Activated CD4-positive, alpha-beta memory T cell treated with anti-CD3 and anti-CD28 coated beads for 36 hours (primary cell): ENCODE measurements around the gene ANLN. TPM values are rescaled to one million over a fixed set of nuclear protein-coding genes. Genes with fewer than 3 reads are reported as not detected.

Experiments
- CTCF ChIA-PET: fragments of 350-600 bp; sonication (Branson Sonifier 250); formaldehyde crosslinking; loops from one replicate; lab custom pipeline; 2021; ENCODE audit warnings: antibody characterized with exemption, inconsistent platforms; lab: Charles Lee
- POLR2A ChIA-PET: fragments of 350-600 bp; sonication (Branson Sonifier 250); formaldehyde crosslinking; loops from one replicate; lab custom pipeline; 2021; ENCODE audit warnings: antibody characterized with exemption; lab: Charles Lee
- DNase-seq: peaks from one replicate; pipeline ENCODE4 v3.0.0-alpha.2; 2020
- H3K27ac Mint-ChIP-seq: one replicate; pipeline ENCODE4 v1.8.0; 2021; ENCODE audit warnings: mixed read lengths
- H3K27me3 Mint-ChIP-seq: one replicate; pipeline ENCODE4 v1.8.0; 2021; ENCODE audit warnings: mixed read lengths
- H3K36me3 Mint-ChIP-seq: one replicate; pipeline ENCODE4 v1.8.0; 2021; ENCODE audit warnings: mixed read lengths
- H3K4me1 Mint-ChIP-seq: one replicate; pipeline ENCODE4 v1.8.0; 2021; ENCODE audit warnings: low read depth, mixed read lengths
- H3K4me3 Mint-ChIP-seq: one replicate; pipeline ENCODE4 v1.8.0; 2021; ENCODE audit warnings: mild to moderate bottlenecking, mixed read lengths
- H3K9me3 Mint-ChIP-seq: one replicate; pipeline ENCODE4 v1.8.0; 2021; ENCODE audit warnings: mixed read lengths
- intact Hi-C: fragments of 100-400 bp; cut with micrococcal nuclease; formaldehyde crosslinking; loops from one replicate; pipeline ENCODE4 v1.15.1; 2023
- total RNA-seq, 2 experiments: library from RNA; stranded (reverse); gene quantifications; one replicate each; pipeline ENCODE4 v1.2.3, GENCODE V29; 2021

ANLN gene
- total RNA-seq, 2 experiments from 2014 or later = 46.6 to 54.7 TPM

GRCh38 chr7:36420307-36420706 is 30.6 kb downstream of the ANLN start:
- H3K9me3 Mint-ChIP-seq = no peaks in the 10 kb centered on the region
- no peaks in the 10 kb centered on the region for H3K27me3 Mint-ChIP-seq
- CTCF ChIA-PET = interaction anchor here (2.2 kb wide), 1 partner anchor 21 kb away, joined by 9 read pairs; no protein-coding TSS in a partner anchor
- no peak for DNase-seq
- no peak overlapping the region for H3K4me3 Mint-ChIP-seq
- intact Hi-C loops = no loop called here
- peaks cover 36% of the 10 kb centered on the region for H3K36me3 Mint-ChIP-seq
- POLR2A ChIA-PET = interaction anchor here (0.7 kb wide), 1 partner anchor 574 kb away, joined by 3 read pairs; no protein-coding TSS in a partner anchor
- no peaks in the 10 kb centered on the region for H3K4me1 Mint-ChIP-seq
- H3K27ac Mint-ChIP-seq = no peak overlapping the region

DNA sequence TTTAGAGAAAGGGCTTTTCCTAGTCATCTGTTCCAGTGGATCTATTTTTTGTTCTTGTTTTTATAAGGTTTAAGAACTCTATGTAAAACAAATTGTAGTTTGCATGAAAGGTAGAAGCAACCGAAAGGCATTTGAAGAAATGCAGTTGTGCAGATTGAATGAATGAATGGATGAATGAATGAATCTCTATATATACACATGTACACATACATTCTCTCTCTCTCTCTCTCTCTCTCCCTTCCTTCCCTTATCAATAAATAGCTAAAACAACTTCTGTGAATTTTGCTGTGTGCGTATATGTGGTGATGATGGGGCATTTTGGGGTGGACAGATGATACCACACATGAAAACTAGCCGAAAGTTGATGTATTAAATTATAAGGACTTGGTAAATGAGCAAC is 32.4 kb downstream of the ANLN start:
- ChIA-PET CTCF (no interaction called here), POLR2A (no interaction called here)
- DNase-seq = no peak
- intact Hi-C loops = no loop called here
- Mint-ChIP-seq H3K27me3 (no peaks in the 10 kb centered on the region), H3K4me1 (no peaks in the 10 kb centered on the region), H3K36me3 (peaks cover 36% of the 10 kb centered on the region), H3K4me3 (no peak overlapping the region), H3K9me3 (no peaks in the 10 kb centered on the region), H3K27ac (no peak overlapping the region)

- Mint-ChIP-seq H3K4me1 (no peaks in the 10 kb centered on the region), H3K4me3 (no peak overlapping the region), H3K9me3 (no peaks in the 10 kb centered on the region), H3K36me3 (peaks cover 38% of the 10 kb centered on the region), H3K27ac (no peak overlapping the region), H3K27me3 (no peaks in the 10 kb centered on the region)
- intact Hi-C loops = no loop called here
- CTCF ChIA-PET = no interaction called here
- POLR2A ChIA-PET = no interaction called here
- DNase-seq = no peak
Observed at GRCh38 chr7:36423633-36424032, 34.0 kb downstream of the ANLN start.

DNA sequence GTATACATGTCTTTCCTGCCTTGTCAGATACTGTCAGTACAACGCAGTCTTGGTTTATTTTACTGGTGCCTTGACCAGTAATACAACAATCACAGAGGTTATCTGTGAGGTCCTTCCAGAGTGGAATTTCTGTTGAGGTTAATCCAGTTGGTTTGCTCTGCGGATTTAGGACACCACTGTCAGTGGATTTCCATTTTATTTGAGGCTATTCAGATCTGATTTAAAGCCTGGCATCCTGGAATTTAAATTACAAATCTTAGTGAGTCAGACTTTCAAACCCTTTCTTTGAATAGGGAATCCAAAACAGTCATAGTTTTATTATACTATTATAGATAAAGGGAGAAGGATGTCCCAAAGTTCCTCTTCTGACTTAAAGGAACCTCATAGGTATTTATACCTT is 40.5 kb downstream of the ANLN start:
- CTCF ChIA-PET = no interaction called here
- H3K27me3 Mint-ChIP-seq = no peaks in the 10 kb centered on the region
- DNase-seq = no peak
- POLR2A ChIA-PET = no interaction called here
- peaks cover 44% of the 10 kb centered on the region for H3K36me3 Mint-ChIP-seq
- H3K4me3 Mint-ChIP-seq = no peak overlapping the region
- intact Hi-C loops = no loop called here
- no peaks in the 10 kb centered on the region for H3K4me1 Mint-ChIP-seq
- H3K27ac Mint-ChIP-seq = no peak overlapping the region
- H3K9me3 Mint-ChIP-seq = peaks cover 7% of the 10 kb centered on the region

DNA sequence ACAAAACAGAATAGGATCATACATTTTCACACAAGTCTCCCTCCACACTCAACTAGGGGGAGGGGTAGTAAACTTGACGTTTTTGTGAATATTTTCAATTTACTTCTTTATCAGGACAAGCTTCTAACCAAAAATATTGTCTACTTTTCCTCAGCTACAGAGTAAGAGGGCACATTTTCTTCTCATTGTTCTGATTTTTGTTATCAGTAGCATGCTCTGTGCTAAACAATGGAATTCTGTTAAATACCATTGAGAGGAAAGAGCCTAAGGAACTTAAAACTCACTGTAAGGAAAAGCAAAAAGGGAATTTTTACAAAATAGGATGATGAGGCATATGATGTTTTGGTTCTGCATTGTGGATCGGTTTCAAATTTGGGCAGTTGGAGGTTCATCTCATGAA is 41.2 kb downstream of the ANLN start:
- Mint-ChIP-seq H3K27ac (no peak overlapping the region), H3K9me3 (peaks cover 7% of the 10 kb centered on the region), H3K4me3 (no peak overlapping the region), H3K36me3 (peaks cover 46% of the 10 kb centered on the region), H3K4me1 (no peaks in the 10 kb centered on the region), H3K27me3 (no peaks in the 10 kb centered on the region)
- no peak for DNase-seq
- CTCF ChIA-PET = no interaction called here
- intact Hi-C loops = no loop called here
- POLR2A ChIA-PET = no interaction called here

DNA sequence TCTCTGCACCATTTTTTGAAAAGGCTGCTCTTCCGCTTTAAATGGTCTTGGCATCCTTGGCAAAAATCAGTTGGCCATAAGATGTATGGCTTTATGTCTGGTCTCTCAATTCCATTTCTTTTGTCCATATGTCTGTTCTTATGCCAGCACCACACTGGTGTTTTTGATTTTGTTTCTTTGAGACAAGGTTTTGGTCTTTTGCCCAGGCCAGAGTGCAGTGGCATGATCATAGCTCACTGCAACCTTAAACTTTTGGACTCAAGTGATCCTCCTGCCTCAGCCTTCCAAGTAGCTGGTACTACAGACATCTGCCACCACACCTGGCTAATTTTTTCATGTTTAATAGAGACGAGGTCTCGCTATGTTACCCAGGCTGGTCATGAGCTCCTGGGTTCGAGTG is 48.5 kb downstream of the ANLN start:
- intact Hi-C loops = no loop called here
- H3K27ac Mint-ChIP-seq = no peak overlapping the region
- POLR2A ChIA-PET = no interaction called here
- H3K4me3 Mint-ChIP-seq = no peak overlapping the region
- DNase-seq = no peak
- no peaks in the 10 kb centered on the region for H3K27me3 Mint-ChIP-seq
- CTCF ChIA-PET = no interaction called here
- H3K9me3 Mint-ChIP-seq = no peaks in the 10 kb centered on the region
- peaks cover 15% of the 10 kb centered on the region for H3K36me3 Mint-ChIP-seq
- H3K4me1 Mint-ChIP-seq = no peaks in the 10 kb centered on the region

DNA sequence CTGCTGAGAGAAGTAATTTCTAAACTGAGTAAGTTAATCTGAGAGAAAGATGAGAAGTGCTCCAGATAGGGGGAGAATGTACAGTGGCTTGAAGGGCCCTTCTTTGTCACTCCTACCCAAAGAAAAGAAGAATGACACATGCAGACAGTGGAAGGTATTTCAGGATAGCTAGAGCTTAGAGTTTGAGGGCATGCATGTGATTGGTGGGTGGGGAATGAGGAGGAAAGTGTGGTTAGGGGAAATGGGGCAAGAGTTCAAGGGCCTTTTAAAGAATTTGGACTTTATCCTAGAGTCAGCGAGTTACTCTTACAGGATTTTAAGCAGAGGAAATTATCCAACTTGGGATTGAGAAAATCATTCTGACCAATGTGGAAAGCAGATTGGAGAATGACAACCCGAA is 50.0 kb downstream of the ANLN start:
- intact Hi-C loops = no loop called here

DNA sequence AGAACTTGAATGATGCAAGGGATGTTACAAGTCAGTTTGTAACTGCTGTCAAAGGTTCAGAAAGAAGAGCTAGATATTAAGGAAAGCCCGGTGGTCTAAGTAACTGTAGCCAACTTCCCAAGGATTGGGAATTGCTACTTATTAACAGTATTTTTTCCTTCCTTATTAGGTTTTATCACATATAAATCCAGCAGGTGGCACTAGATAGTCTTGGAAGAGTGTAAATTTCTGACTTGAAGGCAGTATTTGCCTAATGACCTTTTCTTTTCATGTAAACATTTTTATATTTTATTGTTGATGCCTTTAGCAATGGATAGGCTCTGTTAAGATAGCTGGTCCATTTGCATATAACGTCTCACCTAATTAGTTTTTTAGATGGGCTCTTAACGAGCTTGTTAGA is 51.2 kb downstream of the ANLN start:
- H3K9me3 Mint-ChIP-seq = no peaks in the 10 kb centered on the region
- ChIA-PET CTCF (interaction anchor here (0.7 to 3.0 kb wide), 16 partner anchors 9 to 760 kb away, joined by 3 to 30 read pairs (median 4); no protein-coding TSS in a partner anchor), POLR2A (no interaction called here)
- H3K4me1 Mint-ChIP-seq = no peaks in the 10 kb centered on the region
- no peaks in the 10 kb centered on the region for H3K27me3 Mint-ChIP-seq
- H3K36me3 Mint-ChIP-seq = peaks cover 2% of the 10 kb centered on the region
- intact Hi-C loops = no loop called here
- no peak overlapping the region for H3K4me3 Mint-ChIP-seq
- DNase-seq = no peak
- no peak overlapping the region for H3K27ac Mint-ChIP-seq

More for the DNA sequence above, 50.0 kb downstream of the ANLN start:
- Mint-ChIP-seq H3K9me3 (no peaks in the 10 kb centered on the region), H3K4me3 (no peak overlapping the region), H3K27ac (no peak overlapping the region), H3K27me3 (no peaks in the 10 kb centered on the region), H3K4me1 (no peaks in the 10 kb centered on the region), H3K36me3 (peaks cover 4% of the 10 kb centered on the region)
- no peak for DNase-seq
- ChIA-PET CTCF (interaction anchor here (1.3 to 3.0 kb wide), 2 partner anchors 100 to 742 kb away, joined by 3 to 15 read pairs; no protein-coding TSS in a partner anchor), POLR2A (no interaction called here)

GRCh38 chr7:36441344-36442022 is 51.8 kb downstream of the ANLN start:
- H3K4me1 Mint-ChIP-seq = no peaks in the 10 kb centered on the region
- H3K9me3 Mint-ChIP-seq = no peaks in the 10 kb centered on the region
- H3K4me3 Mint-ChIP-seq = no peak overlapping the region
- H3K36me3 Mint-ChIP-seq = no peaks in the 10 kb centered on the region
- CTCF ChIA-PET = interaction anchor here (0.6 to 3.0 kb wide), 16 partner anchors 8 to 760 kb away, joined by 3 to 30 read pairs (median 4); no protein-coding TSS in a partner anchor
- intact Hi-C loops = no loop called here
- no peak for DNase-seq
- POLR2A ChIA-PET = no interaction called here
- H3K27me3 Mint-ChIP-seq = no peaks in the 10 kb centered on the region
- H3K27ac Mint-ChIP-seq = no peak overlapping the region

- peaks cover 28% of the 10 kb centered on the region for H3K36me3 Mint-ChIP-seq
- no peaks in the 10 kb centered on the region for H3K4me1 Mint-ChIP-seq
- H3K27ac Mint-ChIP-seq = no peak overlapping the region
- CTCF ChIA-PET = interaction anchor here (2.4 kb wide), 1 partner anchor 8 kb away, joined by 10 read pairs; no protein-coding TSS in a partner anchor
- intact Hi-C loops = no loop called here
- DNase-seq = no peak
- H3K9me3 Mint-ChIP-seq = no peaks in the 10 kb centered on the region
- H3K4me3 Mint-ChIP-seq = no peak overlapping the region
- no peaks in the 10 kb centered on the region for H3K27me3 Mint-ChIP-seq
- POLR2A ChIA-PET = no interaction called here
Observed at GRCh38 chr7:36448781-36449379, 59.2 kb downstream of the ANLN start.

DNA sequence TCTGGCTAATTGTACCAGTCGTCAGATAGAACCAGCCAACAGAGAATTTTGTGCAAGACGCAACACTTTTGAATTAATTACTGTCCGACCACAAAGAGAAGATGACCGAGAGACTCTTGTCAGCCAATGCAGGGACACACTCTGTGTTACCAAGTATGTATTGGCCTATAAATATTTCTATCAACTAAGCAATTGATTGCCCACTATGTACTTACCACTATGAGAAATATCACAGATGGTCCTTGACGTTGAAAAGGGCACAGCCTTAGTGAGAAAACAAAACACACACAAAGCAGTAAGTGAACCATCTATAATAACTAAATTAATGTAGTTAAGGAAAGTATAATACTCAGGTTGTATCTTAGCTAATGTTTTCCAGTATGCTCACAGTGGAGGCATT is 60.0 kb downstream of the ANLN start:
- intact Hi-C loops = no loop called here
- Mint-ChIP-seq H3K4me3 (no peak overlapping the region), H3K36me3 (peaks cover 28% of the 10 kb centered on the region), H3K27ac (no peak overlapping the region), H3K4me1 (no peaks in the 10 kb centered on the region), H3K27me3 (no peaks in the 10 kb centered on the region), H3K9me3 (no peaks in the 10 kb centered on the region)
- ChIA-PET POLR2A (no interaction called here), CTCF (interaction anchor here (2.4 kb wide), 1 partner anchor 9 kb away, joined by 10 read pairs; no protein-coding TSS in a partner anchor)
- DNase-seq = no peak

DNA sequence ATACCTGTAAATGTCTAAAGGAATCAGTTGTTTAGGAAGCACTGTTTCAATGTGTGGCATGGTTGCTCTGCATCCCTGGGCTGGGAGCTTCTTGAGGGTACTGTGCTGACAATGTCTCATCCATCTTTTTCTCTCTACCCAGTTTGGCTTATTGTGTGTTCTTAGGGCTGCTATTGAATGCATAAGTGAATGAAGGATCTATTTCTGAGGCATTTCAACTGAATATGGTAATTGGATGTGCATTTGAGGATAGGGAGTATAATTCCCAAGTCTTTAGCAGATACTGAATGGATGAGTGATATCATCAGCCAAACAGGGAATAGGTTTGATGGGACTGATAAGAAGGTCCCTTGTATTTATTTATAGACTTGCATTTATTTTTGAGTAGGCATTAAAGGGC is 64.1 kb downstream of the ANLN start:
- DNase-seq = no peak
- CTCF ChIA-PET = interaction anchor here (0.5 kb wide), 1 partner anchor 24 kb away, joined by 3 read pairs; no protein-coding TSS in a partner anchor
- no peaks in the 10 kb centered on the region for H3K27me3 Mint-ChIP-seq
- no peak overlapping the region for H3K27ac Mint-ChIP-seq
- intact Hi-C loops = no loop called here
- H3K4me1 Mint-ChIP-seq = no peaks in the 10 kb centered on the region
- no peaks in the 10 kb centered on the region for H3K9me3 Mint-ChIP-seq
- peaks cover 25% of the 10 kb centered on the region for H3K36me3 Mint-ChIP-seq
- H3K4me3 Mint-ChIP-seq = no peak overlapping the region
- POLR2A ChIA-PET = no interaction called here
